NK-92 (cell line): ENCODE measurements around the gene RNF150.
"Not testable (repeated sequence)": the region's sequence is repeated elsewhere in the genome, so short reads cannot be mapped to it uniquely, and the experiment has no call there.

ENCODE experiments used
- DNase-seq: peaks from one replicate; lab custom pipeline; 2025; ENCODE audit not compliant: unreplicated experiment; lab: John Stamatoyannopoulos, UW

RNF150 gene

GRCh38 chr4:141133146-141133998 is at the start of gene RNF150:
Gene RNF150, minus strand, starts transcription at chr4:141133469.
- DNase-seq = no peak

- no peak for DNase-seq
Measured at GRCh38 chr4:141180991-141181761, 47.9 kb upstream of the RNF150 start.

GRCh38 chr4:141179474-141180373 is 46.5 kb upstream of the RNF150 start:
- DNase-seq = no peak

- no peak for DNase-seq
Measured at GRCh38 chr4:141177171-141177570, 43.9 kb upstream of the RNF150 start.

- DNase-seq = no peak
Measured at GRCh38 chr4:141174457-141174856, 41.2 kb upstream of the RNF150 start.

- DNase-seq = no peak
Measured at GRCh38 chr4:141170671-141171070, 37.4 kb upstream of the RNF150 start.

- DNase-seq = no peak
Measured at GRCh38 chr4:141169391-141169790, 36.1 kb upstream of the RNF150 start.

- not testable (repeated sequence) for DNase-seq
Measured at GRCh38 chr4:141165001-141165400, 31.7 kb upstream of the RNF150 start.

GRCh38 chr4:141159027-141159426 is 25.8 kb upstream of the RNF150 start:
- no peak for DNase-seq

GRCh38 chr4:141158219-141158618 is 24.9 kb upstream of the RNF150 start:
- DNase-seq = no peak

GRCh38 chr4:141155586-141155985 is 22.3 kb upstream of the RNF150 start:
- DNase-seq = no peak

- DNase-seq = no peak
Measured at GRCh38 chr4:141154725-141155124, 21.5 kb upstream of the RNF150 start.

- no peak for DNase-seq
Measured at GRCh38 chr4:141153751-141154510, 20.7 kb upstream of the RNF150 start.

GRCh38 chr4:141144207-141144606 is 10.9 kb upstream of the RNF150 start:
- no peak for DNase-seq

- DNase-seq = no peak
Measured at GRCh38 chr4:141142423-141142822, 9.2 kb upstream of the RNF150 start.

- no peak for DNase-seq
Measured at GRCh38 chr4:141140391-141141200, 7.3 kb upstream of the RNF150 start.

GRCh38 chr4:141133999-141134995 is 1.0 kb upstream of the RNF150 start:
- DNase-seq = no peak

- DNase-seq = no peak
Measured at GRCh38 chr4:141132709-141133145, 542 bp downstream of the RNF150 start.
